ENCODE data around the gene PLA2G5. TPM values are rescaled to one million over a fixed set of nuclear protein-coding genes. Genes with fewer than 3 reads are reported as not detected.

PLA2G5 gene
- total and polyA plus RNA-seq, 2 of the 4 experiments (the other 2 are of a cell fraction), result not detected

- Histone ChIP-seq H4K20me1 (ENCODE audit: insufficient read depth, low read length) (no peaks in the 10 kb centered on the region; the same call in 1 of the 2 replicates), H2BK20ac (ENCODE audit: low read depth, low read length) (no peak within 1 kb of the TSS), H4K8ac (ENCODE audit: low read depth in 2 of 2, low read length in 2 of 2) (no peak within 1 kb of the TSS), H3K9ac (ENCODE audit: low read depth, low read length) (no peak within 1 kb of the TSS), H3K36me3 (ENCODE audit: control insufficient read depth, insufficient read depth, low read length) (no peaks in the 10 kb centered on the region), H3K27me3 (ENCODE audit: control insufficient read depth, insufficient read depth, low read length) (peaks cover 18% of the 10 kb centered on the region), H4K91ac (ENCODE audit: insufficient read depth, low read depth, low read length) (no peak within 1 kb of the TSS), H3K56ac (ENCODE audit: extremely low read depth, insufficient read depth, low read length) (no peak within 1 kb of the TSS), H3K18ac (ENCODE audit: low read depth, low read length) (no peak within 1 kb of the TSS), H2BK5ac (ENCODE audit: low read depth, low read length, poor library complexity, severe bottlenecking) (no peak within 1 kb of the TSS), H3K4me2 (ENCODE audit: low read depth, low read length) (no peak within 1 kb of the TSS), H3K9me3 (ENCODE audit: control insufficient read depth, insufficient read depth, low read length) (no peaks in the 10 kb centered on the region), H2BK15ac (ENCODE audit: low read depth, low read length) (no peak within 1 kb of the TSS), H3K4me3 (ENCODE audit: insufficient read depth, low read depth, low read length) (no peak within 1 kb of the TSS), H3K4me1 (ENCODE audit: control insufficient read depth, insufficient read depth, low read length) (no peaks in the 10 kb centered on the region), H2AK5ac (ENCODE audit: low read depth, low read length) (no peak within 1 kb of the TSS), H4K5ac (ENCODE audit: low read depth, low read length) (no peak within 1 kb of the TSS), H3K14ac (replicated peaks; ENCODE audit: low read depth, low read length) (no peak within 1 kb of the TSS), H3K4ac (ENCODE audit: low read depth, low read length) (no peak within 1 kb of the TSS), H2BK120ac (ENCODE audit: low read depth, low read length) (no peak within 1 kb of the TSS), H3K27ac (ENCODE audit: insufficient read depth, low read length) (no peak within 1 kb of the TSS), H2AK9ac (replicated peaks; ENCODE audit: low read depth, low read length, poor library complexity) (peak within 1 kb of the TSS; percentile 42), H3K23ac (ENCODE audit: low read depth, low read length) (no peak within 1 kb of the TSS), H2AFZ (replicated peaks; ENCODE audit: low read length, poor library complexity) (no peak within 1 kb of the TSS), H3K79me1 (ENCODE audit: low read depth in 1 of 2, low read length in 2 of 2) (no peaks in the 10 kb centered on the region), H3K9me1 (ENCODE audit: insufficient read depth, low read length) (0 out of 2 replicates have a peak, but pooled peaks cover 3% of the 10 kb centered on the region)
- ChIA-PET CTCF (no interaction called here), POLR2A (ENCODE audit: unreplicated experiment) (no interaction called here)
- TF ChIP-seq POLR2A (IDR thresholded peaks at IDR 0.05; ENCODE audit: low read depth, low read length) (no peak), CHD1 (IDR thresholded peaks at IDR 0.05; ENCODE audit: low read depth, low read length) (no peak)
- no TSS peak for BruUV-seq (replicated peaks)
- 80% methylated on average over 1 of the region's 9 CpGs; no CpG with 5 or more reads in 1 of the 2 experiments for WGBS, 2 experiments (ENCODE audit: extremely low coverage in 2 of 2, insufficient read length in 1 of 2)
- ATAC-seq (ENCODE audit: low read depth) (no peak), DNase-seq (no peak)
- intact Hi-C loops (cut with micrococcal nuclease) (no loop called here), dilution Hi-C loops (cut with HindIII; ENCODE audit: low sequenced_read_pairs, unreplicated experiment) (no loop called here), in situ Hi-C loops (cut with MboI; ENCODE audit: low sequenced_read_pairs) (no loop called here)
These were observed 69.1 kb downstream of the PLA2G5 start, which contains the start of gene PLA2G2F for GRCh38 chr1:20138961-20139550. Gene PLA2G2F (plus strand): TSS chr1:20139323. CDS start chr1:20139428, 105 bp downstream.

Measured in IMR-90 (cell line).